IPS DF 4.7 (cell line): ENCODE data around the gene SOS1.
"Not testable (repeated sequence)": the region's sequence is repeated elsewhere in the genome, so short reads cannot be mapped to it uniquely, and the experiment has no call there.

ENCODE experiments used
- DNase-seq: peaks from one replicate; pipeline ENCODE4 v3.0.0-alpha.2; 2013; ENCODE audit warnings: low spot score; ENCODE audit errors: extremely low read depth

SOS1 gene

GRCh38 chr2:39139511-39140237 is 18.8 kb upstream of the SOS1 start:
- DNase-seq, result no peak

- no peak for DNase-seq
Measured at GRCh38 chr2:39138837-39139211, 18.0 kb upstream of the SOS1 start.

- DNase-seq, result not testable (repeated sequence)
Measured at GRCh38 chr2:39138187-39138836, 17.5 kb upstream of the SOS1 start.

GRCh38 chr2:39136799-39137198 is 15.9 kb upstream of the SOS1 start:
- no peak for DNase-seq

- no peak for DNase-seq
Measured at GRCh38 chr2:39135690-39136259, 14.9 kb upstream of the SOS1 start.

- DNase-seq, result no peak
Measured at GRCh38 chr2:39133215-39133851, 12.5 kb upstream of the SOS1 start.

GRCh38 chr2:39128919-39129391 is 8.1 kb upstream of the SOS1 start:
- no peak for DNase-seq

GRCh38 chr2:39127973-39128372 is 7.1 kb upstream of the SOS1 start:
- no peak for DNase-seq

- no peak for DNase-seq
Measured at GRCh38 chr2:39124746-39125057, 3.9 kb upstream of the SOS1 start.

- peak; percentile 87 for DNase-seq
Measured at GRCh38 chr2:39124000-39124745, 3.3 kb upstream of the SOS1 start.

- DNase-seq, result no peak
Measured at GRCh38 chr2:39123436-39123999, 2.7 kb upstream of the SOS1 start.

- DNase-seq, result no peak
Measured at GRCh38 chr2:39121523-39122063, 742 bp upstream of the SOS1 start.

GRCh38 chr2:39120521-39120770 is 405 bp downstream of the SOS1 start:
- no peak for DNase-seq

GRCh38 chr2:39119732-39120520 is 925 bp downstream of the SOS1 start:
- no peak for DNase-seq

GRCh38 chr2:39118786-39119499 is 1.9 kb downstream of the SOS1 start:
- no peak for DNase-seq

GRCh38 chr2:39115556-39115955 is 5.3 kb downstream of the SOS1 start:
- no peak for DNase-seq

GRCh38 chr2:39114771-39115170 is 6.1 kb downstream of the SOS1 start:
- no peak for DNase-seq

GRCh38 chr2:39109537-39109936 is 11.3 kb downstream of the SOS1 start:
- DNase-seq, result no peak

GRCh38 chr2:39108377-39108776 is 12.5 kb downstream of the SOS1 start:
- DNase-seq, result no peak

GRCh38 chr2:39107724-39108273 is 13.1 kb downstream of the SOS1 start:
- no peak for DNase-seq
